Esophagus muscularis mucosa (tissue), 4 donors: ENCODE data around the gene APH1B. TPM values are rescaled to one million over a fixed set of nuclear protein-coding genes. Genes with fewer than 3 reads are reported as not detected.

Experiments
- DNase-seq: peaks from one replicate; pipeline ENCODE4 v3.0.0-alpha.2; 2017; ENCODE audit errors: extremely low spot score
- H3K27ac ChIP-seq, 4 donors: fragments of 200-600 bp; sonication (generic); replicated peaks in 1 of 4; 1 replicate in 3 of 4; 2 replicates in 1 of 4; pipeline ENCODE4 v1.5.1; 2016 to 2019; ENCODE audit warnings: mild to moderate bottlenecking in 1 of 4
- H3K27me3 ChIP-seq, 4 donors: fragments of 200-600 bp; sonication (generic); one replicate each; pipeline versions ENCODE4 v1.5.1 to v1.6.0; 2016 to 2019
- H3K36me3 ChIP-seq, 4 donors: fragments of 200-600 bp; sonication (generic); one replicate each; pipeline ENCODE4 v1.5.1; 2016 to 2019
- H3K4me1 ChIP-seq, 4 donors: fragments of 200-600 bp; sonication (generic); one replicate each; pipeline ENCODE4 v1.5.1; 2016 to 2019
- H3K4me3 ChIP-seq, 4 donors: fragments of 200-600 bp; sonication (generic); 1 replicate in 2 of 4; 2 replicates in 2 of 4; pipeline ENCODE4 v1.5.1; 2016 to 2019; ENCODE audit warnings: mild to moderate bottlenecking in 4 of 4, moderate library complexity in 1 of 4
- H3K9me3 ChIP-seq, 4 donors: fragments of 200-600 bp; sonication (generic); 1 replicate in 3 of 4; 2 replicates in 1 of 4; pipeline ENCODE4 v1.5.1; 2016 to 2019
- EP300 ChIP-seq: sonication (generic); formaldehyde crosslinking; IDR thresholded peaks from one replicate; pipeline ENCODE4 v1.6.1; 2017; ENCODE audit warnings: antibody characterized with exemption
- POLR2A ChIP-seq: fragments of 450-650 bp; IDR thresholded peaks from one replicate; pipeline ENCODE4 v1.6.1; 2017; ENCODE audit warnings: antibody characterized with exemption, moderate library complexity, mild to moderate bottlenecking, low read depth
- POLR2AphosphoS5 ChIP-seq, 2 donors: sonication (generic); formaldehyde crosslinking; IDR thresholded peaks; one replicate each; pipeline ENCODE4 v1.6.1; 2017; ENCODE audit warnings: antibody characterized with exemption in 2 of 2
- WGBS: methylation state at CpG from one replicate; pipeline ENCODE4 v1.1.5; 2018; 5-methylcytosine and 5-hydroxymethylcytosine counted together
- intact Hi-C: fragments of 100-400 bp; cut with DNase I; formaldehyde crosslinking; loops from one replicate; pipeline ENCODE4 v1.15.1; 2023
- total RNA-seq, 4 donors: library from RNA; depleted of rRNA; stranded (reverse); fragments of >200 nt; gene quantifications; one replicate each; pipeline versions ENCODE4 v1.1.0 to v1.2.1, GENCODE V29; 2016
- TF ChIP-seq, protein P1 (sequence below), 3 experiments: fragments of 200-600 bp in 2 of 3; fragments of 450-650 bp in 1 of 3; sonication (generic) in 2 of 3; IDR thresholded peaks; one replicate each; pipeline ENCODE4 v1.5.1; 2017 to 2019; ENCODE audit warnings: antibody characterized with exemption in 3 of 3, mild to moderate bottlenecking in 2 of 3, moderate library complexity in 1 of 3

The APH1B gene
- total RNA-seq, 4 donors from 2014 or later: 7.5 to 9.4 (median 8.9) TPM

DNA sequence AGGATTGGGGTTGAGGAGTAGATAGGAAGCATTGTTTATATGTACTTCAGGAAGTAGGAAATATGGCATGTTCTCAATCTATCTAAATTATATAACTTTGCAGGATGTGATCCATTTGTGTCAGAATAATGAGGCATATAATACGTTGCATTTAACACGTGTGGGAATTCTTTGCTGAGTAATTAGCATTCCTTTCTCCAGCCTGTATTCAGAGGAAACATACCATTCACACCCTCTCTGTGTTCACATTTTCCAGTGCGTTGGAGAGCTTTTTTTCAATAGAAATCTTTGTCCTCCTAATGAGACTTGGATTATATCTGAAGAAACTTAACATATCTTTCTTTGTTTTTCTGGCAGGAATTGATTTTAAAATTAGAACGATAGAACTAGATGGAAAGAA, 33.0 kb upstream of the APH1B start:
- WGBS: 26% methylated on average over 4 of the region's 4 CpGs
- intact Hi-C loops: loop anchor here (5.0 kb wide), 1 partner anchor 47 kb away; no protein-coding TSS in a partner anchor
- Histone ChIP-seq H3K27me3 (no peaks in the 10 kb centered on the region), H3K27ac (peak overlapping the region; percentile 62 to 79 (median 68)), H3K9me3 (peaks cover 0 to 4% (median 0%) of the 10 kb centered on the region in 4 donors), H3K4me3 (no peak overlapping the region), H3K36me3 (peaks cover 0 to under 1% (median 0%) of the 10 kb centered on the region in 4 donors), H3K4me1 (peaks cover 33 to 77% (median 64%) of the 10 kb centered on the region in 4 donors)
- no peak for DNase-seq
- TF ChIP-seq, protein P1, sequence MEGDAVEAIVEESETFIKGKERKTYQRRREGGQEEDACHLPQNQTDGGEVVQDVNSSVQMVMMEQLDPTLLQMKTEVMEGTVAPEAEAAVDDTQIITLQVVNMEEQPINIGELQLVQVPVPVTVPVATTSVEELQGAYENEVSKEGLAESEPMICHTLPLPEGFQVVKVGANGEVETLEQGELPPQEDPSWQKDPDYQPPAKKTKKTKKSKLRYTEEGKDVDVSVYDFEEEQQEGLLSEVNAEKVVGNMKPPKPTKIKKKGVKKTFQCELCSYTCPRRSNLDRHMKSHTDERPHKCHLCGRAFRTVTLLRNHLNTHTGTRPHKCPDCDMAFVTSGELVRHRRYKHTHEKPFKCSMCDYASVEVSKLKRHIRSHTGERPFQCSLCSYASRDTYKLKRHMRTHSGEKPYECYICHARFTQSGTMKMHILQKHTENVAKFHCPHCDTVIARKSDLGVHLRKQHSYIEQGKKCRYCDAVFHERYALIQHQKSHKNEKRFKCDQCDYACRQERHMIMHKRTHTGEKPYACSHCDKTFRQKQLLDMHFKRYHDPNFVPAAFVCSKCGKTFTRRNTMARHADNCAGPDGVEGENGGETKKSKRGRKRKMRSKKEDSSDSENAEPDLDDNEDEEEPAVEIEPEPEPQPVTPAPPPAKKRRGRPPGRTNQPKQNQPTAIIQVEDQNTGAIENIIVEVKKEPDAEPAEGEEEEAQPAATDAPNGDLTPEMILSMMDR (IDR thresholded peaks at IDR 0.05): no peak
- TF ChIP-seq POLR2AphosphoS5 (IDR thresholded peaks at IDR 0.05): peak in 1 of 2 donors; percentile 19
- no peak for TF ChIP-seq EP300

DNA sequence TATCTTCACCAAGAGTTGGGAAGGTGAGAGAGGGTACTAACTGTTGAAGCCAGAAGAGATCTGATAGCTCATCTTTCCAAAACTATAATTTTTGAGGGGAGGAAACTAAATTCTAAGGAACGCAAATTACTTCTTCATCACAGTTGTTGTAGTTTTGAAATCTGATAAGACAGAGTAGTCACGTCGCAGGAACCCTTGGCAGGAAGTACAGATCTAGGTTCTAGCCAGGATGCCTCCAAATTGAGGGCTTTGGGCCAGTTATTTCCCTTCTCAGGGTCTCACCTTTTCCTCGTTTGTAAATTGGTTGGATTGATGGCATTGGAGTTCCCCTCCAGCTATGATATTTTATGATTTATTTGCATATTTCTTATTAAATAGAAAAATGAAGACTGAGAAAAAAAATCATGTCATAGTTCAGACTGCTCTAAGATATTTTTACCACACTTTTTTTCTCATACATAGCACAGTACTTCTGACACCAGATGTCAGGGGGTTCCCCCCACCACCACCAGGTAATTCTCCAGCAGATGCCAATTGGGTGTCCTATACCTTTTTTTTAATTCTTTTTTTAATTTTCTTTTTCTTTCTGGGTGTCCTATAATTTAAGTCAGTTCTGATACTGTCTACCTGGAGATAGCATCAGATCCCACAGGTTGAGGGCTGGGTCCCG, 32.3 kb upstream of the APH1B start:
- Histone ChIP-seq H3K27me3 (no peaks in the 10 kb centered on the region), H3K4me3 (no peak overlapping the region), H3K36me3 (peaks cover 0 to 6% (median 2%) of the 10 kb centered on the region in 4 donors), H3K9me3 (peaks cover 0 to 4% (median 0%) of the 10 kb centered on the region in 4 donors), H3K4me1 (peaks cover 33 to 70% (median 59%) of the 10 kb centered on the region in 4 donors), H3K27ac (peak overlapping the region; percentile 62 to 79 (median 68))
- intact Hi-C loops: loop anchor here (5.0 kb wide), 1 partner anchor 48 kb away; no protein-coding TSS in a partner anchor
- 59% methylated on average over 5 of the region's 5 CpGs for WGBS
- DNase-seq: no peak
- TF ChIP-seq POLR2AphosphoS5 (IDR thresholded peaks at IDR 0.05) (no peak), POLR2A (no peak), EP300 (no peak)
- TF ChIP-seq, protein P1 (IDR thresholded peaks at IDR 0.05): no peak

DNA sequence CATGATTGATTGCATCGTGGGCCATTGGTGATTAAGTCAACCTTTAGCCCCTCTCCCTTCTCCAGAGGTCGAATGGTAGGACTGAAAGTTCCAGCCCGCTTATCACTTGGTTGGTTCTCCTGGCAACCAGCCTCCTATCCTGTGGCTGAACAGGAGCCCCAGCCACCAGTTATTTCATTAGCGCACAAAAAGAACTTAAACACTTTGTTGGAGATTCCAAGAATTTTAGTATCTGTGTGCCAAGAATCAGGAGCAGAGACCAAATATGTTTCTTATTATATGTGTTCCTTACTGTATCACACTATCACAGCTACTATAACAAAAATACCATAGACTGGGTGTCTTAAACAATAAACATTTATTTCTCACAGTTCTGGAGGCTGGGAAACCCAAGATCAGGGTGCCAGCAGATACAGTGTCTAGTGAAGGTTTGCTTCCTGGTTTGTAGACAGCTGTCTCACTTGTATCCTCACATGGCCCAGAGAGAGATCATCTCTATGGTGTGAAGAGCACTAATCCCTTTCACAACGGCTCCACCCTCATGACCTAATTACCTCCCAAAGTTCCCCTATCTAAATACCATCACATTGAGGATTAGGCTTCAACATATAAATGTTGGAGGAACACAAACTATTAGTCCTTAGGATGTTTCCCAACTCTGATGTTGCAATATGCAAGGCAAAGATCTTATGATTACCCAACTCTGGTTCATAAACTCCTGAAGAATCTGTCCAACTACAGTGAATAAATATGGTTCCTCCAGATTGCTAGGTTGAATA, 30.5 kb upstream of the APH1B start:
- 74% methylated on average over 3 of the region's 5 CpGs for WGBS
- H3K9me3 ChIP-seq: peaks cover 0 to 4% (median 0%) of the 10 kb centered on the region in 4 donors
- H3K4me1 ChIP-seq: peaks cover 33 to 63% (median 57%) of the 10 kb centered on the region in 4 donors
- DNase-seq: no peak
- peak; percentile 25 to 73 for TF ChIP-seq POLR2AphosphoS5 (IDR thresholded peaks at IDR 0.05)
- TF ChIP-seq, protein P1 (IDR thresholded peaks at IDR 0.05): no peak
- TF ChIP-seq POLR2A: no peak
- TF ChIP-seq EP300: no peak
- no peak overlapping the region for H3K4me3 ChIP-seq
- peak overlapping the region; percentile 42 to 62 (median 52) for H3K27ac ChIP-seq
- intact Hi-C loops: no loop called here
- H3K36me3 ChIP-seq: peaks cover 0 to 18% (median 7%) of the 10 kb centered on the region in 4 donors
- no peaks in the 10 kb centered on the region for H3K27me3 ChIP-seq

DNA sequence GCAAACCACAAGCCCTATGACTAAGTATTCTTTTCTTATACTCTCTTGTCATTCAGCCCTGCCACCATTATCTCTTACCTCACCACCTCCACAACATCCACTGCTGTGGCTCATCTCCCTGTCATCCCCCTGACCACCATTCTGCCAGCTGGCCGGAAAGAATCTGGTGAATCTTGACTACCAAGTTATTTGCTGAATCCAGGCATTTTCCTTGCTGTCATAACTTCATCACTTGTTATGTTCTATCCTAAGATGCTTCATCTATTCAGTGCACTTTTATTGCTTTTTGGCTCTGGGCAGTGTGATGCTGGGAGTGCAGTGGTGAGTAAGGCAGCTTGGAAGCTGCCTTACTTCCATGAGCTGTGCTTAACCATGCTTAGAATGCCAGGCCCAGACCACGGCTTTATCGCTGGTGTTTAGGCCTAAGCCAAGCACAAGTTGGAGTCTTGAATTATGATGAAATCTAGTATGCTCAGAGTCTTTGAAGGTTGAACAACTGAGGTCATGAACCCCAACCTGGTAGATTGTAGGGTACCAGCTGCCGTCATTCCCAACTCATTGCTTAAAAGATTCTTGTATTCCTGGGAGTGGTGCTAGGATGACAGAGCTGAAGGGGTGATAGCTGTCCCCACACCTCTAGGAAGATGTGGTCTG, 27.0 kb upstream of the APH1B start:
- intact Hi-C loops: no loop called here
- no peak for DNase-seq
- H3K4me3 ChIP-seq: no peak overlapping the region
- no peaks in the 10 kb centered on the region for H3K27me3 ChIP-seq
- H3K9me3 ChIP-seq: no peaks in the 10 kb centered on the region
- peaks cover 18 to 27% (median 23%) of the 10 kb centered on the region in 4 donors for H3K4me1 ChIP-seq
- peaks cover 0 to 19% (median 9%) of the 10 kb centered on the region in 4 donors for H3K36me3 ChIP-seq
- no peak overlapping the region for H3K27ac ChIP-seq
- 94% methylated on average over 4 of the region's 4 CpGs for WGBS
- TF ChIP-seq POLR2AphosphoS5 (IDR thresholded peaks at IDR 0.05) (no peak), POLR2A (no peak), EP300 (no peak)
- TF ChIP-seq, protein P1 (IDR thresholded peaks at IDR 0.05): no peak
